IPS-11a (cell line): ENCODE results near the gene MYO9A.
"Not testable (repeated sequence)": the region's sequence is repeated elsewhere in the genome, so short reads cannot be mapped to it uniquely, and the experiment has no call there.

Experiments
- H3K4me3 ChIP-seq: one replicate; pipeline ENCODE4 v1.5.1; 2013; ENCODE audit warnings: low read depth, low read length, control low read depth

MYO9A gene

DNA sequence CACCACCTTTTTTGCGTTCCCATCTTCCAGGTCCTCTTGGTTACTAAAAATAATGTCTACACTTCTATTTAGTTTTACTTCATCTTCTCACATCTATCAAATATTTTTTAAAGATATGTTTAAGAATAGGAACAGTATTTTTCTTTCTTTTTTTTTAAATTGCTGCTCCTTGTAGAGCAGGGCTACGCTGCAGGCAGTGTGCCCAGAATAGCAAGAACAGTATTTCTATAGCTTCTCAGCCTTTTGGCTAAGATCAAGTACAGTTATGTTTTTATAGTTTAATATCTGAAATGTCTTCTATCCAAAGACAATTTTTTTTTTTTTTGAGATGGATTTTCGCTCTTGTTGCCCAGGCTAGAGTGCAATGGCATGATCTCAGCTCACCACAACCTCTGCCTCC is 73.0 kb downstream of the MYO9A start:
- no peak overlapping the region for H3K4me3 ChIP-seq

- H3K4me3 ChIP-seq, result no peak overlapping the region
These were observed 75.1 kb downstream of the MYO9A start for GRCh38 chr15:72042865-72043264.

- no peak overlapping the region for H3K4me3 ChIP-seq
These were observed 75.9 kb downstream of the MYO9A start for GRCh38 chr15:72042054-72042453.

DNA sequence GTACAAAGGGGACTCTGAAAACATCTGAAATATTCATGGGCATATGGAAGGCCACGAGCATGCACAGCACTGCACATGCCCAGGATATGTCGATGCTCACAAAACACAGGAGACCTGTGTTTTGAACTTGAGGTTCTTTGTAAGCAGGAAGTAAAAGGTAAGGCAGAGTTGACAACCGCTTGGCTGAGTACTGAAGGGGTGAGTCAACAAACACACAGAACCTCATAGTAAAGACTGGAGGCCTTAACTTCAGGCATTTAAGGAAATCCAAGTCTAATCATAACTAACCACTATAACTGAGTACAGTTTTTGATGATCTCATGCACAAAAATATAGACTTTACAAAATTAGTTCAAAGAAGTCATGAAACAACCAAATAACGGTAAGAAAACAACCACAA is 80.6 kb downstream of the MYO9A start:
- H3K4me3 ChIP-seq, result no peak overlapping the region

GRCh38 chr15:72034859-72035650 is 82.9 kb downstream of the MYO9A start:
- no peak overlapping the region for H3K4me3 ChIP-seq

- H3K4me3 ChIP-seq, result no peak overlapping the region
These were observed 83.6 kb downstream of the MYO9A start for GRCh38 chr15:72034351-72034750.

DNA sequence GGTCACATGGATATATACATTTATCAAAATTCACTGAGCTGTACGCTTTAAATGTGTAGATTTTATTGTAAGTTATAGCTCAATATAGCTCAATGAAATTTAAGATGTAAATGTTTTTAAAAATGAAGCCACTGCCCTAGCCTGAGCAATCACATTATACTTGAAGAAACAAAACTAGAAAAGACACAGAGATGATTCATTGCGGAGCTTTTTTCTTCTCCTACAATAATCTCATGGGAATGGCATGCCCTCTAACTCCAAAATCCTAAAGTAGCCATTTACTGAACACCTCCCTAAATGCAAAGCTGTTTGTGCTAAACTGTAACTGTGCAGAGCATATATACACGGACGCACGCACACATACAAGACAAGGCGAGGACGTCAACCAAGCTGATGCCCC is 84.2 kb downstream of the MYO9A start:
- H3K4me3 ChIP-seq, result no peak overlapping the region

DNA sequence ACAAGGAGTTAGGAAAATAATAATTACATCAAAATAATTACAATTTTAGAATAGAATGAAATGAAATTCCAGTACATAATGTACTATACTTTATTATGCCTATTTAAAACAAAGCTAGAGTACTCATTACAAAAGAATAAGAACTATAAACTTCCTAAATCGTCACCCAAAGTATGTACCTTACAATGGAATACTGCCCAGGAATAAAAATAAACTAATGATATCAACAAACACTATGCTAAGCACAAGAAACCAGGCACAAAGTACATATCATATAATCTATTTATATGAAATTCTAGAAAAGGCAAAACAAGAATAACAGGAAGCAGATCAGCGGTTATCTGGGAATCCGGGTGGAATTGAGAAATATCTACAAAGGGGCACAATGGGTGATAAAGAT is 84.7 kb downstream of the MYO9A start:
- H3K4me3 ChIP-seq, result no peak overlapping the region

DNA sequence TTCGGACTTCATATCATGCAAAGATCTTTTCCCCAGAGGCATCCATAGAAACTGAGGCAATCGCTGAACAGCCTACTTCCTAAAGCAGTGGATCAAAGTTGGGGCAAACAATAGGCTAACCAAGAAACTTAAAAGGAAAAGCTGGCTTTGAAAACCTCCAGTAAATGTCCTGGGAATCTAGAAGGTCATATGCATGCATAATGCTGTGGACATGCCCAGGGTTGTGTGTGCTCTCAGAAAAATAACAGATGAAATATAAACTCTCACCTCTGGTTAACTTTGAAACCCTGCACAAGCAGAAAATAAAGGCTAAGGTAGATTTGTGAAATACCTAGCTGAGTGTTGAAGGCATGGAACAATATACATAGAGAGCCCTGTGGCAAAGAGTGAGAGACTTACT is 96.3 kb downstream of the MYO9A start:
- H3K4me3 ChIP-seq, result no peak overlapping the region

- H3K4me3 ChIP-seq, result no peak overlapping the region
These were observed 97.2 kb downstream of the MYO9A start for GRCh38 chr15:72020799-72021198.

- H3K4me3 ChIP-seq, result not testable (repeated sequence)
These were observed 103.4 kb downstream of the MYO9A start for GRCh38 chr15:72014555-72014954.

DNA sequence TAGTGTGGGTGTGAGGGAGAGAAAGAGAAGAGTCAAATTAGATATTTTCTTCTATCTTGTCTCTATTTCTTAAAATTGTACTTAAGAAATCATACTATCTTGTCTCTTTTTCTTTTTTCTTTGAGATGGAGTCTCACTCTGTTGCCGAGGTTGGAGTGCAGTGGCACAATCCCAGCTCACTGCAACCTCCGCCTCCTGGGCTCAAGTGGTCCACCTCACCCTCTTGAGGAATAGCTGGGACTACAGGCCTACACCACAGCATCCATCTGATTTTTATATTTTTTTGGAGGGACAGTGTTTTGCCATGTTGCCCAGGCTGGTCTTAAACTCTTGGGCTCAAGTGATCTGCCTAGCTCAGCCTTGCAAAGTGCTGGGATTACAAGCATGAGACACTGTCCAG is 104.2 kb downstream of the MYO9A start:
- H3K4me3 ChIP-seq, result no peak overlapping the region

GRCh38 chr15:72011302-72011942 is 106.5 kb downstream of the MYO9A start:
- H3K4me3 ChIP-seq, result no peak overlapping the region

GRCh38 chr15:72009222-72009621 is 108.7 kb downstream of the MYO9A start:
- H3K4me3 ChIP-seq, result no peak overlapping the region

- no peak overlapping the region for H3K4me3 ChIP-seq
These were observed 111.6 kb downstream of the MYO9A start for GRCh38 chr15:72006382-72006781.

DNA sequence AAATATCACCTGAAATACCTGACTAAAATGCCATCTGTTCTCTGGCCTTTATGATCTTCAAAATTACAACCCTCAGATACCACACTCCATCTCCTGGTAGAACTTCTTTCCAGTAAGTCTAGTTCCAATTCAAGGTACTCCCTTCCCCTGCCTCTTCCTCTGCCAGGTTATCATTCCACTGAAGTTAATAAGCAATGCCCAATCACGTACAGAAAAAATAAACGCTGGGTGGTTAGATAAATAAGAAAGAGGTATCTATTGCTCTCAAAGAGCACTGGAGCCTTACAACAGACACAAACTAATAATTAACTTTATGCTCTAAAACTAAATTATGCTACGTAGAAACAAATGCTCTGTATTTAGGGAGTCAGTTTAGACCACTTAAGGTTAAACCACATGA is 112.5 kb downstream of the MYO9A start:
- H3K4me3 ChIP-seq, result no peak overlapping the region

- H3K4me3 ChIP-seq, result no peak overlapping the region
These were observed 118.1 kb downstream of the MYO9A start for GRCh38 chr15:71999807-72000206.

DNA sequence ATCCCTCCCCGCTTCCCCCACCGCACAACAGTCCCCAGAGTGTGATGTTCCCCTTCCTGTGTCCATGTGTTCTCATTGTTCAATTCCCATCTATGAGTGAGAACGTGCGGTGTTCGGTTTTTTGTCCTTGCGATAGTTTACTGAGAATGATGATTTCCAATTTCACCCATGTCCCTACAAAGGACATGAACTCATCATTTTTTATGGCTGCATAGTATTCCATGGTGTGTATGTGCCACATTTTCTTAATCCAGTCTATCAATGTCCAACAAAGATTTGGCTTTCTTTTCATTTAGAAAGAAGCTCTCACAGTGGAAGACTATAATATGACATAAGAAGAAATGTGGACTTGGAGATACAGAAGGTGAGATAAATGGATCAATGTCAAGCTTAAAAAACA is 119.2 kb downstream of the MYO9A start:
- H3K4me3 ChIP-seq, result not testable (repeated sequence)

GRCh38 chr15:71997691-71998090 is 120.3 kb downstream of the MYO9A start:
- no peak overlapping the region for H3K4me3 ChIP-seq

DNA sequence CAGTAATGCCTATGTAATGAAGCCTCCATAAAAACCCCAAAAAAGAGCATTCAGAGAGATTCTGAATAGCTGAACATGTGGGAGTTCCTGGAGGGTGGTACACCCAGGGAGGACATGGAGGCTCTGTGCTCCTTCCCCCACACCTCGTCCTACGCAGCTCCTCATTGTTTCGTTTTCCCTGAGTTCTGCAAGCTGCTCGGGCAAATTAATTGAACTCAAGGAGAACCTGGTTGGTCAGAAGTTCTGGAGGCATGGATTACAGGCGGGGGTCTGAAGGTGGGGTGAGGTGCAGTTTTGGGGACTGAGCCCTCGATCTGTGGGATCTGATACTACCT is 142.2 kb downstream of the MYO9A start:
- no peak overlapping the region for H3K4me3 ChIP-seq

- H3K4me3 ChIP-seq, result no peak overlapping the region
These were observed 143.7 kb downstream of the MYO9A start for GRCh38 chr15:71974211-71974610.

DNA sequence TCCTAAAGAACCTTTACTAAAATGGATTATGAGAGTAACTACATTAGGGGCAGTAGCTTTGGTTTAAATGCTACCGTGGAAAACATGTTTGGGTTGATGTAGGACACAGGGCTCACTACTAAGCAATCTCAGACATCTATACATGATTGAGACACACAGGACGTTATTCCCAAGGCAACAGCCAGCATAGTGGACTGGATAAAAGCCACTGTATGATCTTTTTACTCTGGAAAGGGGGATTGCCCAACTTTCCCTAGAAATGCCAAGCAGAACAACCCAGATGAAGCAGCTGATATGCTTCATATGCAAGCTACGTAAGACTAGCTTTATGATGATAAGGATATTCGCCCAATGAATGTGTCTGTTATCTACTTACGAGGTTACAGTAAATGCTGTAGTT is 144.6 kb downstream of the MYO9A start:
- no peak overlapping the region for H3K4me3 ChIP-seq

DNA sequence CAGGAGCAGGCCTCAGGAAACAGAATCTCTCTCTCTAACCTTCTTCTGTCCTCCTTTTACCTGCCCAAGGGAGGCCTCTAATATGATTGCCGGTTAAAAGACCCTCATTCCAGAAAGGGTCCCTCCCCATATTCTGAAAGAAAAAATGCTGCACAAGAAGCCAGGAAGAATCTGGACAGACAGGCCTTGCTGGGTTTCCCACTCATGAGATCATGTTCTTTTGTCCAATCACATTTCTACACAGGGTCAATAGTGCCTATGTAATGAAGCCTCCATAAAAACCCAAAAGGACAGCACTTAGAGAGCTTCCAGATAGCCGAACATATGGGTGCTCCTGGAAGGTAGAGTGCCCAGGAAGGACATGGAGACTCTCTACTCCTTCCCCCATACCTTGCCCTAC is 146.0 kb downstream of the MYO9A start:
- no peak overlapping the region for H3K4me3 ChIP-seq
